ENCODE data around the gene CBR1. TPM values are rescaled to one million over a fixed set of nuclear protein-coding genes. Genes with fewer than 3 reads are reported as not detected.

Gene CBR1
- total RNA-seq, 1 experiment from 2014 or later, result 27.8 TPM

DNA sequence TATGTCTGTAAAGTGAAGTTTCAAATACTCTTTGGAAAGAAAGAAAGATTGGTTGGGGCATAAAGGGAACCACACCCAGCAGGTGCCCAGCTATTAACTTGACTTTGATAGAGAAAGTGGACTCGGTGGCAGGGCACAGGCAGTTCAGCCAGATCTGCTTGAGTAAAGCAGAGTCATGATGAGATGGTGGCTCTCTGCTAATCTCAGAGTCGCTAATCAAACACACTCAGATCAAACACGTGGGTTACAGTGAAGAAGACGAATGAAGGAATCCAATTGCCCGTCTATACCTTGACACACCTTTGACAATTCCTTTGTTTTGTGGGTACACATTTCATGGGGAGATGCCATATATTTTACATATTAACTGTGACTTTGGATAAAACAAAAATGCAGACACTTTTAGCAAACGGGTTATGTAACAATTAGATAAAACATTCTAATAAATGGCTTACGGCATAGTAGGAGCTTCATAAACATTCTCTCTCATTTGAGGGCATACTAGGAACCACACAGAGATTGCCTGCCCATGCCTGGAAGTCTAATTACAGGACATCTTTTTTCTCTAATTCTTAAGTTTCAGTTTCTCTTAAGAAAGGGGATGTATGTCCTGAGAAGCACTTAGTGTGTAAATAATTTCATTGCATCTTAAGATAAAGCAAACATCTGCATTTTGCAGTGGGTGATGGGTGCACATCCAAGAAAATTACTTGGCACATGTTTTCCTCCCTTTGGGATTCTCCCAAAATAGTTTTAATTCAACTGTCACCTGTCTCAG is 7.2 kb downstream of the CBR1 start:
- ChIA-PET POLR2A (no interaction called here), CTCF (no interaction called here)
- ATAC-seq (no peak), DNase-seq (ENCODE audit: low read depth, low spot score) (no peak)
- Histone ChIP-seq H3K27ac (ENCODE audit: low read length) (no peak overlapping the region), H3K4me3 (ENCODE audit: low read depth in 2 of 2, low read length in 2 of 2) (no peak overlapping the region), H3K4me1 (ENCODE audit: control insufficient read depth, insufficient read depth, low read length) (no peaks in the 10 kb centered on the region), H3K9me3 (ENCODE audit: control insufficient read depth, insufficient read depth, low read depth, low read length) (no peaks in the 10 kb centered on the region), H3K36me3 (ENCODE audit: control insufficient read depth, insufficient read depth, low read length) (no peaks in the 10 kb centered on the region), H3K27me3 (ENCODE audit: control insufficient read depth, insufficient read depth, low read length) (no peaks in the 10 kb centered on the region)
- TF ChIP-seq, protein P1, sequence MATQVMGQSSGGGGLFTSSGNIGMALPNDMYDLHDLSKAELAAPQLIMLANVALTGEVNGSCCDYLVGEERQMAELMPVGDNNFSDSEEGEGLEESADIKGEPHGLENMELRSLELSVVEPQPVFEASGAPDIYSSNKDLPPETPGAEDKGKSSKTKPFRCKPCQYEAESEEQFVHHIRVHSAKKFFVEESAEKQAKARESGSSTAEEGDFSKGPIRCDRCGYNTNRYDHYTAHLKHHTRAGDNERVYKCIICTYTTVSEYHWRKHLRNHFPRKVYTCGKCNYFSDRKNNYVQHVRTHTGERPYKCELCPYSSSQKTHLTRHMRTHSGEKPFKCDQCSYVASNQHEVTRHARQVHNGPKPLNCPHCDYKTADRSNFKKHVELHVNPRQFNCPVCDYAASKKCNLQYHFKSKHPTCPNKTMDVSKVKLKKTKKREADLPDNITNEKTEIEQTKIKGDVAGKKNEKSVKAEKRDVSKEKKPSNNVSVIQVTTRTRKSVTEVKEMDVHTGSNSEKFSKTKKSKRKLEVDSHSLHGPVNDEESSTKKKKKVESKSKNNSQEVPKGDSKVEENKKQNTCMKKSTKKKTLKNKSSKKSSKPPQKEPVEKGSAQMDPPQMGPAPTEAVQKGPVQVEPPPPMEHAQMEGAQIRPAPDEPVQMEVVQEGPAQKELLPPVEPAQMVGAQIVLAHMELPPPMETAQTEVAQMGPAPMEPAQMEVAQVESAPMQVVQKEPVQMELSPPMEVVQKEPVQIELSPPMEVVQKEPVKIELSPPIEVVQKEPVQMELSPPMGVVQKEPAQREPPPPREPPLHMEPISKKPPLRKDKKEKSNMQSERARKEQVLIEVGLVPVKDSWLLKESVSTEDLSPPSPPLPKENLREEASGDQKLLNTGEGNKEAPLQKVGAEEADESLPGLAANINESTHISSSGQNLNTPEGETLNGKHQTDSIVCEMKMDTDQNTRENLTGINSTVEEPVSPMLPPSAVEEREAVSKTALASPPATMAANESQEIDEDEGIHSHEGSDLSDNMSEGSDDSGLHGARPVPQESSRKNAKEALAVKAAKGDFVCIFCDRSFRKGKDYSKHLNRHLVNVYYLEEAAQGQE (IDR thresholded peaks at IDR 0.05; ENCODE audit: insufficient read depth in 1 of 2, low read depth in 2 of 2, low read length in 1 of 2), result no peak
- TF ChIP-seq, protein P2, sequence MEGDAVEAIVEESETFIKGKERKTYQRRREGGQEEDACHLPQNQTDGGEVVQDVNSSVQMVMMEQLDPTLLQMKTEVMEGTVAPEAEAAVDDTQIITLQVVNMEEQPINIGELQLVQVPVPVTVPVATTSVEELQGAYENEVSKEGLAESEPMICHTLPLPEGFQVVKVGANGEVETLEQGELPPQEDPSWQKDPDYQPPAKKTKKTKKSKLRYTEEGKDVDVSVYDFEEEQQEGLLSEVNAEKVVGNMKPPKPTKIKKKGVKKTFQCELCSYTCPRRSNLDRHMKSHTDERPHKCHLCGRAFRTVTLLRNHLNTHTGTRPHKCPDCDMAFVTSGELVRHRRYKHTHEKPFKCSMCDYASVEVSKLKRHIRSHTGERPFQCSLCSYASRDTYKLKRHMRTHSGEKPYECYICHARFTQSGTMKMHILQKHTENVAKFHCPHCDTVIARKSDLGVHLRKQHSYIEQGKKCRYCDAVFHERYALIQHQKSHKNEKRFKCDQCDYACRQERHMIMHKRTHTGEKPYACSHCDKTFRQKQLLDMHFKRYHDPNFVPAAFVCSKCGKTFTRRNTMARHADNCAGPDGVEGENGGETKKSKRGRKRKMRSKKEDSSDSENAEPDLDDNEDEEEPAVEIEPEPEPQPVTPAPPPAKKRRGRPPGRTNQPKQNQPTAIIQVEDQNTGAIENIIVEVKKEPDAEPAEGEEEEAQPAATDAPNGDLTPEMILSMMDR (IDR thresholded peaks at IDR 0.05), result no peak
- TF ChIP-seq POLR2AphosphoS5 (IDR thresholded peaks at IDR 0.05; ENCODE audit: low read depth, low read length), result no peak
- TF ChIP-seq TCF7L2 (IDR thresholded peaks at IDR 0.05; ENCODE audit: low read depth, low read length), result no peak
- TF ChIP-seq SIN3A (IDR thresholded peaks at IDR 0.05; ENCODE audit: borderline replicate concordance, insufficient read depth, low read depth, low read length), result no peak
- intact Hi-C loops (cut with micrococcal nuclease; ENCODE audit: unreplicated experiment) (no loop called here), in situ Hi-C loops (cut with HindIII; ENCODE audit: low pct_unique_long_range_greater_than_20kb, low sequenced_read_pairs) (no loop called here)
- BruUV-seq (replicated peaks), result no TSS peak

DNA sequence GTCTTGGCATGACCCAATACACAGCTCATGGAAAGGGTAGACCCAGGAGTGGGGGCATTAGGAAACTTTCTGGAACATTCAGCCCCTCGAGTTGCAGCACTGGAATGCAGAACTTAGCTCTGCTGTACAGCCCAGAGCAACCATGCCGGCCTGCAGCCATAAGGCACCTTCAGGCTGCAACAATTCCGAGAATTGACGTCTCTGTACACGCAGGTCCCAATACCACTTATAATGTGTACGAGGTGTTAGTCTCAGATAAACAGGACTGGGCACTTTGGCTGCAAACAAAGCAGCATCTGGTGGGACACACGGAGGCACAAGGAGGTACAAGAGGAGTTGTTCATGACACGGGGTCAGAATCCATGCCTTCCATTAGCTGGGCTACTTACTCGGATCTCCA is 7.9 kb downstream of the CBR1 start:
- ChIA-PET CTCF (no interaction called here), POLR2A (no interaction called here)
- intact Hi-C loops (cut with micrococcal nuclease; ENCODE audit: unreplicated experiment), result no loop called here
- DNase-seq (ENCODE audit: low read depth, low spot score) (no peak), ATAC-seq (no peak)
- H3K36me3 ChIP-seq (ENCODE audit: control insufficient read depth, insufficient read depth, low read length), result no peaks in the 10 kb centered on the region
- H3K9me3 ChIP-seq (ENCODE audit: control insufficient read depth, insufficient read depth, low read depth, low read length), result no peaks in the 10 kb centered on the region
- no peak overlapping the region for H3K4me3 ChIP-seq (ENCODE audit: low read depth in 2 of 2, low read length in 2 of 2)
- no peaks in the 10 kb centered on the region for H3K27me3 ChIP-seq (ENCODE audit: control insufficient read depth, insufficient read depth, low read length)
- TF ChIP-seq SIN3A (IDR thresholded peaks at IDR 0.05; ENCODE audit: borderline replicate concordance, insufficient read depth, low read depth, low read length) (no peak), TCF7L2 (IDR thresholded peaks at IDR 0.05; ENCODE audit: low read depth, low read length) (no peak), POLR2AphosphoS5 (IDR thresholded peaks at IDR 0.05; ENCODE audit: low read depth, low read length) (no peak)
- TF ChIP-seq, protein P2 (IDR thresholded peaks at IDR 0.05), result no peak
- TF ChIP-seq, protein P1 (IDR thresholded peaks at IDR 0.05; ENCODE audit: insufficient read depth in 1 of 2, low read depth in 2 of 2, low read length in 1 of 2), result no peak
- in situ Hi-C loops (cut with HindIII; ENCODE audit: low pct_unique_long_range_greater_than_20kb, low sequenced_read_pairs), result no loop called here
- BruUV-seq (replicated peaks), result no TSS peak
- no peak overlapping the region for H3K27ac ChIP-seq (ENCODE audit: low read length)
- no peaks in the 10 kb centered on the region for H3K4me1 ChIP-seq (ENCODE audit: control insufficient read depth, insufficient read depth, low read length)

Measured in Panc1 (cell line).